Fibroblast of villous mesenchyme (primary cell): ENCODE measurements around the gene BTBD17. TPM values are rescaled to one million over a fixed set of nuclear protein-coding genes. Genes with fewer than 3 reads are reported as not detected.

Source experiments
- DNase-seq: peaks from one replicate; pipeline ENCODE4 v3.0.0-alpha.2; 2010; ENCODE audit warnings: low read depth
- H3K4me3 ChIP-seq: 2 replicates; pipeline ENCODE4 v1.5.1; 2011; ENCODE audit warnings: low read depth, mild to moderate bottlenecking, low read length
- total RNA-seq: library from RNA; depleted of rRNA; stranded (reverse); fragments of >200 nt; gene quantifications from 2 replicates; pipeline ENCODE4 v1.2.3, GENCODE V29; 2012
- TF ChIP-seq, protein P1 (sequence below): IDR thresholded peaks from 2 replicates; pipeline ENCODE4 v1.5.1; 2012; ENCODE audit warnings: low read depth, mild to moderate bottlenecking, low read length; ENCODE audit not compliant: insufficient read depth

BTBD17 gene
- total RNA-seq, 1 donor: not detected

DNA sequence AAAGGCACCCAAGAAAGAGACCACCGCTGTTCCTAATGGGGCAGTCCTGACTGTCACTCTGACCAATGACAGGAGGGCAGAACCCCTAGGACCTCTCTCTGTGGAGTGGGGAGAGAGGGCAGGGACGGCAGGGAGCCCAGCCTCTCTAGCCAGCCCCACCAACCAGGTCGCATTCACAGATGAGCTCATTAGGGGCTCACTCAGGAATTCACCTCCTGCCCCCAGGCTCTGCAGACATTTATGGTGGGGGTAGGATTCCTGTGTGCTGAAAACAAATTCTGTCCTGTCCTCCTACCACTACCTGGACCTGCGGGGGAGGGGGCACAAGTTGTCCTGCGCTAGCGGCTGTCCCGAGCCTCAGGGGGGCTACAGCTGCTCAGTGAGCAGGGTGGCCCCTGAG is 42.5 kb upstream of the BTBD17 start:
- H3K4me3 ChIP-seq: no peak overlapping the region
- TF ChIP-seq, protein P1, sequence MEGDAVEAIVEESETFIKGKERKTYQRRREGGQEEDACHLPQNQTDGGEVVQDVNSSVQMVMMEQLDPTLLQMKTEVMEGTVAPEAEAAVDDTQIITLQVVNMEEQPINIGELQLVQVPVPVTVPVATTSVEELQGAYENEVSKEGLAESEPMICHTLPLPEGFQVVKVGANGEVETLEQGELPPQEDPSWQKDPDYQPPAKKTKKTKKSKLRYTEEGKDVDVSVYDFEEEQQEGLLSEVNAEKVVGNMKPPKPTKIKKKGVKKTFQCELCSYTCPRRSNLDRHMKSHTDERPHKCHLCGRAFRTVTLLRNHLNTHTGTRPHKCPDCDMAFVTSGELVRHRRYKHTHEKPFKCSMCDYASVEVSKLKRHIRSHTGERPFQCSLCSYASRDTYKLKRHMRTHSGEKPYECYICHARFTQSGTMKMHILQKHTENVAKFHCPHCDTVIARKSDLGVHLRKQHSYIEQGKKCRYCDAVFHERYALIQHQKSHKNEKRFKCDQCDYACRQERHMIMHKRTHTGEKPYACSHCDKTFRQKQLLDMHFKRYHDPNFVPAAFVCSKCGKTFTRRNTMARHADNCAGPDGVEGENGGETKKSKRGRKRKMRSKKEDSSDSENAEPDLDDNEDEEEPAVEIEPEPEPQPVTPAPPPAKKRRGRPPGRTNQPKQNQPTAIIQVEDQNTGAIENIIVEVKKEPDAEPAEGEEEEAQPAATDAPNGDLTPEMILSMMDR: no peak

DNA sequence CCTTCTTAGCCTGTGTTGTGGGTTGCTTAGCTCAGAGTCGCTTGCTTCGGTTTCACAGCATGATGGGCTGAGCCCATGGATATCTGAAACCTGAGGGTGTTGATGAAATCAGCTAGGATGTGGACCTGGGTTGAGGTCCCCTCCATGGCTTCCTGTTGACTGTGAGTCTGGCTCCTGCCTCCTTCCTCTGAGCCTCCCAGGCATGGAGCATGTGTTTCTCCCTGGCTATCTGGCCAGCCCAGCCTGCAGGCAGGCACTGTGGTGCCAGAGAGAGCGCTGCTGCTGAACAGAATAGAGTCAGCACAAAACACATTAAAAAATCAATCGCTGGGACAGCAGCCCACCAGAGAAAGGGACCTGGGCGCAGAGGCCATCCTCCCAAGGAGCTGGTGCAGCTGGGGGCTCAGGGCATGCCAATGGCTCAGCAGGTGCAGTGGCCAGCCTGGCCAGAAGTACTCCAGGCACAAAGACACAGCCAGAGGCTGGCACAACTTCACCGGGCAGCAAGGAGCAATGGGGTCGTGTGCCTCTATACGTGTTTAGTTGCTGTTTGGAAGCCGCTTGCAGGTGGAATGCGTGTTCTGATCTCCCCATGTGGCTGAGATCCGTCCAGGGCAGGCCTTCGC is 42.0 kb upstream of the BTBD17 start:
- TF ChIP-seq, protein P1: no peak

More for the DNA sequence above, 42.5 kb upstream of the BTBD17 start:
- no peak for DNase-seq

DNA sequence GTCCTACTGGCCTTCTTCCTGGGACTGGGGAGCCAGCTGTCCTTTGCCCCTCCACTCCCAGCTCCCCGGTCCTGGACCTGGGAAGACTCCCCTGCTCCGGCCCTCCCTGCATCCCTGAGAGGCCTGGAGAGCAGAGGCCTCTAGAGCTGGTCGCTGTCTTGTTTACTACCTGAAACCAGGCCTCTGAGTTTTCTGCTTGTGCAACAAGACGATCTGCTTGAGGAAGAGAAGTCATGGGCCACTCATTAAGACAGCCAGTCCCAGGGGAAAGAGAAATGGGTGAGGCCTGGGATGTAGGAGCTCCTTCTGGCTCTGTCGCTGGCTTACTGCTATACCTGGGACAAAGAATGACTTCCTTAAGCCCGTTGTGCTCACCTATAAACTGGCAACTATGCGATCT is 40.4 kb upstream of the BTBD17 start:
- H3K4me3 ChIP-seq: no peak overlapping the region
- TF ChIP-seq, protein P1: no peak
- DNase-seq: no peak

More for the DNA sequence above, 42.0 kb upstream of the BTBD17 start:
- DNase-seq: no peak
- no peak overlapping the region for H3K4me3 ChIP-seq

DNA sequence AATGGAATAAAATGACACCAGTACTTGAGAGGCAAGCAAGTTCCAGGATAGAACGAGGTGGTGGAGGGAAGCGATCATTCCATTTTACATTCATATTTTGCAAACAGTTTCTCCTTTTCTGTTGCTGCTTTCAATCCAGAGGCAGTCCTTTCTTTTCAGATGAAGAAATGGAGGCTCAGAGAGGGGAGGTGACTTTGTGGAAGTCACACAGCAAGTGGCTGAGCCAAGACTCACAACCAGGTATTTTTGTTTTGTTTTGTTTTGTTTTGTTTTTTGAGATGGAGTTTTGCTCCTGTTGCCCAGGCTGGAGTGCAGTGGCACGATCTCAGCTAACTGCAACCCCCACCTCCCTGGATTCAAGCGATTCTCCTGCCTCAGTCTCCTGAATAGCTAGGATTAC is 34.9 kb upstream of the BTBD17 start:
- no peak for DNase-seq
- no peak overlapping the region for H3K4me3 ChIP-seq
- TF ChIP-seq, protein P1: no peak

DNA sequence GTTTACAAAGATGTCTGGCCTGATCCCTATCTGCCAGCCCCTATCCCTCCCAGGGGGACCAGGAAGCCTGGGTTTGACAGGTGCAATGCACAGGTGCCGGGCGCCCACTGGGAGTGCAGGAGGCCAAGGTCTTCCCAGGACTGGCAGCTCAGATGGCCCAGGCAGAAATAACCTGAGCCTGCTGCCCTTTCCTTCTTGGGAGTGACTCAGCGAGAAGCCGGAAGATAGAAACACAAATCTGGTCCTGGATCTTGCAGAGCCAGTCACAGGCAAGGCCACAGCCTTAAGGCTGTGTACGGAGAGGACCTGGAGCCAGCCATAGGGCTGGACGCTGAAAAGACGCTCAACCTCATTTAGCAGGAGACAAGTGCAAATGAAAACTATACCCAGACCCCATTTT is 33.3 kb upstream of the BTBD17 start:
- DNase-seq: no peak
- no peak overlapping the region for H3K4me3 ChIP-seq
- TF ChIP-seq, protein P1: no peak

DNA sequence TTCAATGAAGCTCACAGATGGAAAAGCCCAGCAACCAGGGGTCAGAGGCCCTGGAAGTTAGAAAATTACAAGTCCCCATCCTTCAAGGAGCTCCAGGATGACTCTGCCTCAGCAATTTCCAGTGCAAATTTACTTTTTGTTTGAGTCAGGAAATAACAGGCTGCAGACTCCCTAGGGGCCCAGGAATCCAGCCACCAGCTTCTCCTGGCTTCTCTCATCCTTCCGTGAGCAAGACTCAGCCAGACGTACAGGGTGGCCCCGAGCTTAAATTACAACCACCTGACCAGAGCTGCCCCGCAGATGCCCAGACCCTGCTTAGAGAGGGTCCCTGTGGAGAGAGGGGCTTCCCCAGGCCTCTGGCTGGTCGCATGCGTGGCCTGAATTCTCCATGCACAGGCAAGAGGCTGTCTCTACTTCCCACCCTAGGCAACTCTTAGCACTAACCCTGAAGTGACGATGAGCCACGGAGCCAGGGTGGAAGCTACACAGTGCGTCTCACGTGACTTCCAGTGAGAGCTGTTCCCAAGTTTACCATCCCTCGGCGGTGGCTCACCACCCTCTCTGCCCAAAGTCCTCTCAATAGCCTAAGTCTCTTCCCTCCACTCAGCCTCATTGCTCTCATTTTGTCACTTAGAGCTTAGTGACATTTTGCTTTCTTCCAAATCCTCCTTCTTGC is 32.7 kb upstream of the BTBD17 start:
- no peak overlapping the region for H3K4me3 ChIP-seq
- TF ChIP-seq, protein P1: no peak
- DNase-seq: no peak
